Activated T-cell treated with anti-CD3 and anti-CD28 coated beads, Interleukin-2, amount 50 U/mL, for 72 hours (primary cell): ENCODE data around the gene GEN1. TPM values are rescaled to one million over a fixed set of nuclear protein-coding genes. Genes with fewer than 3 reads are reported as not detected.

Experiments used
- ATAC-seq, 2 donors: fragments of 150-1000 bp; cut with Tn5 transposase; replicated peaks in 1 of 2; 2 replicates each; pipeline ENCODE4 v1.10.0; 2021; ENCODE audit warnings: moderate library complexity in 2 of 2, mild to moderate bottlenecking in 1 of 2
- DNase-seq, 2 donors: peaks; one replicate each; pipeline ENCODE4 v3.0.0; 2021 to 2022; ENCODE audit warnings: mixed read lengths in 1 of 2
- H3K27ac Mint-ChIP-seq: one replicate; pipeline ENCODE4 v1.8.0; 2022; ENCODE audit warnings: mild to moderate bottlenecking, moderate library complexity, mixed read lengths
- H3K27me3 Mint-ChIP-seq: one replicate; pipeline ENCODE4 v1.8.0; 2022; ENCODE audit warnings: low read depth, mixed read lengths
- H3K36me3 Mint-ChIP-seq, 2 donors: one replicate each; pipeline ENCODE4 v1.8.0; 2022; ENCODE audit warnings: mixed read lengths in 2 of 2, mild to moderate bottlenecking in 1 of 2; ENCODE audit not compliant: insufficient read depth in 2 of 2
- H3K4me1 Mint-ChIP-seq: one replicate; pipeline ENCODE4 v1.8.0; 2022; ENCODE audit warnings: low read depth, mixed read lengths
- H3K4me3 Mint-ChIP-seq, 2 donors: one replicate each; pipeline ENCODE4 v1.8.0; 2022; ENCODE audit warnings: mild to moderate bottlenecking in 2 of 2, mixed read lengths in 2 of 2, moderate library complexity in 2 of 2
- H3K9me3 Mint-ChIP-seq, 2 donors: one replicate each; pipeline ENCODE4 v1.8.0; 2022; ENCODE audit warnings: mixed read lengths in 2 of 2
- total RNA-seq, 2 donors: library from RNA; stranded (reverse); gene quantifications; one replicate each; pipeline ENCODE4 v1.2.3, GENCODE V29; 2022

The GEN1 gene
- total RNA-seq, 2 donors from 2014 or later, result 33.1 to 35.2 TPM

- ATAC-seq (no peak), DNase-seq (no peak)
- H3K27me3 Mint-ChIP-seq, result no peaks in the 10 kb centered on the region
- H3K27ac Mint-ChIP-seq, result no peak overlapping the region
- no peaks in the 10 kb centered on the region for H3K4me1 Mint-ChIP-seq
- no peak overlapping the region for H3K4me3 Mint-ChIP-seq
- H3K36me3 Mint-ChIP-seq, result peaks cover 8 to 15% of the 10 kb centered on the region in 2 donors
- H3K9me3 Mint-ChIP-seq, result no peaks in the 10 kb centered on the region
These were observed 18.1 kb upstream of the GEN1 start for GRCh38 chr2:17735864-17736263.

- H3K9me3 Mint-ChIP-seq, result no peaks in the 10 kb centered on the region
- ATAC-seq (no peak), DNase-seq (no peak)
- no peaks in the 10 kb centered on the region for H3K4me1 Mint-ChIP-seq
- peaks cover 11 to 13% of the 10 kb centered on the region in 2 donors for H3K36me3 Mint-ChIP-seq
- no peak overlapping the region for H3K4me3 Mint-ChIP-seq
- no peak overlapping the region for H3K27ac Mint-ChIP-seq
- H3K27me3 Mint-ChIP-seq, result no peaks in the 10 kb centered on the region
These were observed 16.9 kb upstream of the GEN1 start for GRCh38 chr2:17736989-17737388.

DNA sequence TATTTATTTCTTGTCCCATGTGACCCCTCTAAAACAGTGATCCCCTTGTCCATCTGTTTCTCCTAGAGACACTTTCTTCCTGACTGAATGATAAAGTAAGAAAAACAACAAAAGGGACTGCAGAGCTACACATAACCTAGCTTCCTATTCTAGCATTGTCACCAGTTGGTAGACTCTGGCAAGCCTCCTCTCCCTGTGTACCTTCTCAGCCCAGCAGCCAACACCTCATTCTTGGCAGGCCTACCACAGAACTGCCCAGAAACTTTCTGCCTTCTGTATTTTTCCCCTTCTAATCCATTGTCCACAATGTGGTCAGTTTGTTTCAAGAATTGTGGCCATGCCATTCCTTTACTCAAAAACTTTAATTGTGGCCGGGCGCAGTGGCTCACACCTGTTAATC lies 13.7 kb upstream of the GEN1 start:
- ATAC-seq (no peak), DNase-seq (no peak)
- Mint-ChIP-seq H3K4me1 (no peaks in the 10 kb centered on the region), H3K4me3 (no peak overlapping the region), H3K27me3 (no peaks in the 10 kb centered on the region), H3K36me3 (peaks cover 10 to 15% of the 10 kb centered on the region in 2 donors), H3K27ac (no peak overlapping the region), H3K9me3 (no peaks in the 10 kb centered on the region)

- Mint-ChIP-seq H3K27ac (no peak overlapping the region), H3K4me1 (peaks cover 19% of the 10 kb centered on the region), H3K27me3 (no peaks in the 10 kb centered on the region), H3K9me3 (no peaks in the 10 kb centered on the region), H3K4me3 (no peak overlapping the region), H3K36me3 (peaks cover 0 to 4% of the 10 kb centered on the region in 2 donors)
- no peak for DNase-seq
- ATAC-seq, result no peak
These were observed 6.1 kb upstream of the GEN1 start for GRCh38 chr2:17747684-17748452.

DNA sequence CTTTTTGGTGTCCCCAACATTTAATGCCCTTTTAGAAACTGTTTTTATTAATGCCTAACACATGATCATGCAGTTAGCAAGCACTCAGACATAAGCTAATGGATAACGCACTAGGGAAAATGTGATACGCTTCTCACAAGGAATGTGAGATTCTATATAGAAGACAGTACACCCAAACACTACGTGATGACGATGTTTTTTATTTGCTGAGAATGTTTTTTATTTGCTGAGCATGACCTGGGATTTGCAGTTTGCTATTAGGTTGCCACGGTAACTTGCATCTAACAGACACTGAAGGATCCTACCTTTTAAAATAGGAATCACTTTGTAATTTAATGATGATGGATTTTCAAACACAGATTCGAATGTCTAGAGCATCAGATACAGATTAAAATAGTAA lies 5.2 kb upstream of the GEN1 start:
- Mint-ChIP-seq H3K4me1 (peaks cover 21% of the 10 kb centered on the region), H3K27me3 (no peaks in the 10 kb centered on the region), H3K36me3 (peaks cover 2 to 4% of the 10 kb centered on the region in 2 donors), H3K4me3 (no peak overlapping the region), H3K27ac (no peak overlapping the region), H3K9me3 (no peaks in the 10 kb centered on the region)
- ATAC-seq (no peak), DNase-seq (no peak)

DNA sequence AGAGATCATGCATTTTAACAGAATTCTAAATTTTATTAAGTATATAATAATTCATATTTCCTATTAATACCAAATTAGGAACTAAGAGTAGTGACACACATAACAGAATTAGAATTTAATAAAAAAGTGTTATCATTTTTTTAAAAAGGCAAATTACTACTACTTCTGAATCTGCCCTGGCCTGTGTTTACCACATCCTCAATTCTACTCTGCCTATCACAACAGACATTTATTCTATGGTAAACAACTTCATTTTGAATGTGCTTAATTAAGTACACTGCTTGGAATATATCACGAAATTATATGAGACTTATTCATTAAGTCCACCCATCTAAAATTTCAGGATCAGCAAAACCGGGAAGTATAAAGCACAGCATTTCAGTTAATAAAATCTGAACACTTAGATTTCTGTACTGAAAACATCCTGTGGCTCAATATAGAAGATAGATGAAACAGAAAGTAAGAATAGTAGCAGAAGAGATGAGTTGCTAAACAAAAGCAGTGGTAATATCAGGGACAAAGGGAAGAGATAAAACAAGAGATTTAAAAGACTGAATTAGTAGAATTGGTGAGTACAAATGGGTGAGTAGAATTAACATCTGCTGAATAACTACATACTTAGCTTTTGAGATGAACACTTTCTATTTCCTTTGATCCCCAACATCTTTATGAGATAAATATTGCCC lies 4.0 kb upstream of the GEN1 start:
- no peaks in the 10 kb centered on the region for H3K9me3 Mint-ChIP-seq
- H3K27ac Mint-ChIP-seq, result peak overlapping the region; percentile 23
- peak overlapping the region in 1 of 2 donors; percentile 57 for H3K4me3 Mint-ChIP-seq
- ATAC-seq (no peak), DNase-seq (no peak)
- H3K36me3 Mint-ChIP-seq, result peaks cover 3 to 5% of the 10 kb centered on the region in 2 donors
- H3K27me3 Mint-ChIP-seq, result no peaks in the 10 kb centered on the region
- H3K4me1 Mint-ChIP-seq, result peaks cover 24% of the 10 kb centered on the region

GRCh38 chr2:17752246-17752645 lies 1.7 kb upstream of the GEN1 start:
- Mint-ChIP-seq H3K36me3 (peaks cover 3 to 5% of the 10 kb centered on the region in 2 donors), H3K4me3 (peak overlapping the region; percentile 84 to 98), H3K27ac (peak overlapping the region; percentile 94), H3K27me3 (no peaks in the 10 kb centered on the region), H3K9me3 (no peaks in the 10 kb centered on the region), H3K4me1 (peaks cover 37% of the 10 kb centered on the region)
- DNase-seq, result no peak
- no peak for ATAC-seq

GRCh38 chr2:17752892-17753802 lies 791 bp upstream of the GEN1 start:
- Mint-ChIP-seq H3K27me3 (no peaks in the 10 kb centered on the region), H3K9me3 (no peaks in the 10 kb centered on the region), H3K36me3 (peaks cover 3 to 5% of the 10 kb centered on the region in 2 donors), H3K27ac (peak overlapping the region; percentile 100), H3K4me3 (peak overlapping the region; percentile 84 to 98), H3K4me1 (peaks cover 37% of the 10 kb centered on the region)
- DNase-seq, result peak; percentile 52 to 59
- peak; percentile 59 to 71 for ATAC-seq

GRCh38 chr2:17754773-17755425 lies 961 bp downstream of the GEN1 start:
- ATAC-seq (no peak), DNase-seq (no peak)
- Mint-ChIP-seq H3K27ac (peak overlapping the region; percentile 100), H3K4me3 (peak overlapping the region; percentile 84 to 98), H3K27me3 (no peaks in the 10 kb centered on the region), H3K9me3 (no peaks in the 10 kb centered on the region), H3K4me1 (peaks cover 35% of the 10 kb centered on the region), H3K36me3 (peaks cover 3 to 5% of the 10 kb centered on the region in 2 donors)

DNA sequence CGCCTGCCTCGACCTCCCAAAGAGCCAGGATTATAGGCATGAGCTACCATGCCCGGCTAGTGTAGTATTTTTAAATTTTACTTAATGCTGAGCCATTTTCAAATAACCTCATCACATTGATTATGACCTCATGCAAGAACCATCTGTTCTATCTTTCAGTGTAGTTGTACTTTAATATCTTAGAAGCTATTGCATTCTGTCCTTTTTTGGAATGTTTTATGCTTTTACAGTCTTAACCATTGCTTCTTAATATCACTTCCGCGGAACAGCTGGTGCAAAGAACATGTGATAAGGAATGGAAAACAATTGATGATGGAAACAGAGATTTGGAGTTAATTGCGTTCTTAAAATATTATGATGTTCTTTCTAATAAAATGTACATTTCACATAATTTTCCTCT lies 2.7 kb downstream of the GEN1 start:
- Mint-ChIP-seq H3K4me1 (peaks cover 30% of the 10 kb centered on the region), H3K27ac (no peak overlapping the region), H3K27me3 (no peaks in the 10 kb centered on the region), H3K9me3 (no peaks in the 10 kb centered on the region), H3K4me3 (no peak overlapping the region), H3K36me3 (peaks cover 5 to 13% of the 10 kb centered on the region in 2 donors)
- ATAC-seq (no peak), DNase-seq (no peak)

- H3K27ac Mint-ChIP-seq, result no peak overlapping the region
- no peaks in the 10 kb centered on the region for H3K9me3 Mint-ChIP-seq
- peaks cover 5 to 16% of the 10 kb centered on the region in 2 donors for H3K36me3 Mint-ChIP-seq
- H3K4me3 Mint-ChIP-seq, result no peak overlapping the region
- H3K27me3 Mint-ChIP-seq, result no peaks in the 10 kb centered on the region
- H3K4me1 Mint-ChIP-seq, result peaks cover 23% of the 10 kb centered on the region
- ATAC-seq (no peak), DNase-seq (no peak)
These were observed 3.4 kb downstream of the GEN1 start for GRCh38 chr2:17757321-17757720.

DNA sequence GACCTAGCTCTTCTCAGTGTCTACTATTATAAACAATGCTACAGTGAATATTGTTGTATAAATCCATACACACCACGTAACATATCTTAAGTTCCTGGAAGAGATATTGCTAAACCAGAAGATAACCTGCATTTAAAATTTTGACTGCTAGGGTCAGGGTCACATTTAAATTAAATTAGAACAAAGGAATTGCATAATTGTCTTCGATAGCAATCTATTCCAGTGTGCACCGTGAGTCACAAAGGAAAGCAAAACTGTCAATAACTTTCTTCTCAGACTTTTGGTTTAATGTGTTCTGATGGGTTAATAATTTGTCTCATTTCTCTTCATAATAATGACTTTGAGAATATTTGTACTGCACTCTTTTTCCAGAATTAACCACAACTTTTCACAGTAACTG lies 4.2 kb downstream of the GEN1 start:
- ATAC-seq (no peak), DNase-seq (no peak)
- no peaks in the 10 kb centered on the region for H3K9me3 Mint-ChIP-seq
- peaks cover 16% of the 10 kb centered on the region for H3K4me1 Mint-ChIP-seq
- no peak overlapping the region for H3K4me3 Mint-ChIP-seq
- no peak overlapping the region for H3K27ac Mint-ChIP-seq
- H3K36me3 Mint-ChIP-seq, result peaks cover 3 to 18% of the 10 kb centered on the region in 2 donors
- no peaks in the 10 kb centered on the region for H3K27me3 Mint-ChIP-seq
